ENCODE measurements around the gene AGMAT.

AGMAT gene

GRCh38 chr1:15525050-15526020 is 59.5 kb downstream of the AGMAT start:
- no peak for TF ChIP-seq CTCF (IDR thresholded peaks at IDR 0.05; ENCODE audit: extremely low read depth, missing control alignments)
- no peak for DNase-seq (ENCODE audit: low spot score)

- DNase-seq (ENCODE audit: low spot score), result peak; percentile 97
Measured at GRCh38 chr1:15524283-15525049, 60.4 kb downstream of the AGMAT start.

GRCh38 chr1:15524021-15524282 is 60.9 kb downstream of the AGMAT start, which contains the start of gene CASP9:
CASP9 (minus strand) TSS chr1:15524215; CDS start chr1:15524200, 15 bp downstream.
- TF ChIP-seq CTCF (IDR thresholded peaks at IDR 0.05; ENCODE audit: extremely low read depth, missing control alignments), result no peak

More at GRCh38 chr1:15524283-15525049, 60.4 kb downstream of the AGMAT start:
- no peak for TF ChIP-seq CTCF (IDR thresholded peaks at IDR 0.05; ENCODE audit: extremely low read depth, missing control alignments)

GRCh38 chr1:15523104-15524020 is 61.5 kb downstream of the AGMAT start:
- no peak for DNase-seq (ENCODE audit: low spot score)

More at GRCh38 chr1:15524021-15524282, 60.9 kb downstream of the AGMAT start, which contains the start of gene CASP9:
- DNase-seq (ENCODE audit: low spot score), result no peak

GRCh38 chr1:15522551-15522950 is 62.3 kb downstream of the AGMAT start:
- no peak for DNase-seq (ENCODE audit: low spot score)
- TF ChIP-seq CTCF (IDR thresholded peaks at IDR 0.05; ENCODE audit: extremely low read depth, missing control alignments), result no peak

More at GRCh38 chr1:15523104-15524020, 61.5 kb downstream of the AGMAT start:
- TF ChIP-seq CTCF (IDR thresholded peaks at IDR 0.05; ENCODE audit: extremely low read depth, missing control alignments), result no peak
